ENCODE data around the gene SRP68.

Gene SRP68

DNA sequence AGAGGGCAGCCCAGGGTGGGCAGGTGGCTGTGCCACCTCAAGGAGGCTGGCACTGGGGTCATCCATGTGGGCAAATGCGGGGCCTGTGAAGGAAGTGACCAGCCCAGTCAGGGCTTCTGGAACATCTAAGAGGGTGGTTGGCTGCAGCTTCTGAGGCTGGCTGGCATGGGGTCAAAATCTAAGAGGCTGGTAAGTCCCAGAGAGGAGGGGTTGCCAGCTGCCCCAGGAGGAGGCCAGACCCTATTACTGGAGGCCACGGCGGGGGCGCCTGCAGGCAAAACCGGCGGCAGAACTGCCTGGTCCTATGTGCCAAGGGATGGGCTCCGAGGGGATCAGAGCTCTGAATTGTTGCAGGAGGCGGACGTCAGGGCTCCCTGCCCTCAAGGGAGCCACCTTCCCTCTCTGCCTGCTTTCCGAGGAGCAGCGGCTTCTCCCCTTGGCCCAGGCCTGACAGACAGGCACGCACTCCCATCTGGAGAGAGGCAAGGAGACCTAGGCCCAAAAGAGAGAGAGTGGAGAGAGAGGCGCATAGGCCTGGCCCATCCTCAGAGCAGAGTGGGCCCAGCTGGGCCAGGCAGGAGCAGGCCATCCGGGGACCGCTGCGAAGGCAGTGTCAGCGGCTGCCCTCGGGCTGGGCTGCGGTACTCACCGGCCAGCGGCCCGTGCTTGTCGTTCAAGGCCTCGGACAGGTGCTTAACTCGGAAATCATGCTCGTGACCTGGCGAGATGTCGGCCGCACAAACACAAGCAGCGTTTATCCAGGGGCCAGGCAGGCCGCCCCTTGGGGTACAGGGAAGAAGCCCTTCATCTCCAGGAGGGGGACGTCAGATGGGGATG is 17.6 kb upstream of the SRP68 start:
- TF ChIP-seq, protein P1, sequence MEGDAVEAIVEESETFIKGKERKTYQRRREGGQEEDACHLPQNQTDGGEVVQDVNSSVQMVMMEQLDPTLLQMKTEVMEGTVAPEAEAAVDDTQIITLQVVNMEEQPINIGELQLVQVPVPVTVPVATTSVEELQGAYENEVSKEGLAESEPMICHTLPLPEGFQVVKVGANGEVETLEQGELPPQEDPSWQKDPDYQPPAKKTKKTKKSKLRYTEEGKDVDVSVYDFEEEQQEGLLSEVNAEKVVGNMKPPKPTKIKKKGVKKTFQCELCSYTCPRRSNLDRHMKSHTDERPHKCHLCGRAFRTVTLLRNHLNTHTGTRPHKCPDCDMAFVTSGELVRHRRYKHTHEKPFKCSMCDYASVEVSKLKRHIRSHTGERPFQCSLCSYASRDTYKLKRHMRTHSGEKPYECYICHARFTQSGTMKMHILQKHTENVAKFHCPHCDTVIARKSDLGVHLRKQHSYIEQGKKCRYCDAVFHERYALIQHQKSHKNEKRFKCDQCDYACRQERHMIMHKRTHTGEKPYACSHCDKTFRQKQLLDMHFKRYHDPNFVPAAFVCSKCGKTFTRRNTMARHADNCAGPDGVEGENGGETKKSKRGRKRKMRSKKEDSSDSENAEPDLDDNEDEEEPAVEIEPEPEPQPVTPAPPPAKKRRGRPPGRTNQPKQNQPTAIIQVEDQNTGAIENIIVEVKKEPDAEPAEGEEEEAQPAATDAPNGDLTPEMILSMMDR (IDR thresholded peaks at IDR 0.05; ENCODE audit: low read depth, low read length, missing control alignments) = no peak
- no peak overlapping the region for H3K4me3 ChIP-seq (replicated peaks; ENCODE audit: low read depth, low read length)
- DNase-seq (ENCODE audit: extremely low read depth, low read depth) = no peak

- no peak overlapping the region for H3K4me3 ChIP-seq (replicated peaks; ENCODE audit: low read depth, low read length)
- TF ChIP-seq, protein P1 (IDR thresholded peaks at IDR 0.05; ENCODE audit: low read depth, low read length, missing control alignments) = no peak
- no peak for DNase-seq (ENCODE audit: extremely low read depth, low read depth)
These were observed 16.7 kb upstream of the SRP68 start for GRCh38 chr17:76088868-76089576.

- H3K4me3 ChIP-seq (replicated peaks; ENCODE audit: low read depth, low read length) = no peak overlapping the region
- TF ChIP-seq, protein P1 (IDR thresholded peaks at IDR 0.05; ENCODE audit: low read depth, low read length, missing control alignments) = no peak
- DNase-seq (ENCODE audit: extremely low read depth, low read depth) = no peak
These were observed 15.9 kb upstream of the SRP68 start for GRCh38 chr17:76088041-76088867.

GRCh38 chr17:76087531-76087930 is 15.2 kb upstream of the SRP68 start:
- TF ChIP-seq, protein P1 (IDR thresholded peaks at IDR 0.05; ENCODE audit: low read depth, low read length, missing control alignments) = no peak
- no peak for DNase-seq (ENCODE audit: extremely low read depth, low read depth)
- no peak overlapping the region for H3K4me3 ChIP-seq (replicated peaks; ENCODE audit: low read depth, low read length)

DNA sequence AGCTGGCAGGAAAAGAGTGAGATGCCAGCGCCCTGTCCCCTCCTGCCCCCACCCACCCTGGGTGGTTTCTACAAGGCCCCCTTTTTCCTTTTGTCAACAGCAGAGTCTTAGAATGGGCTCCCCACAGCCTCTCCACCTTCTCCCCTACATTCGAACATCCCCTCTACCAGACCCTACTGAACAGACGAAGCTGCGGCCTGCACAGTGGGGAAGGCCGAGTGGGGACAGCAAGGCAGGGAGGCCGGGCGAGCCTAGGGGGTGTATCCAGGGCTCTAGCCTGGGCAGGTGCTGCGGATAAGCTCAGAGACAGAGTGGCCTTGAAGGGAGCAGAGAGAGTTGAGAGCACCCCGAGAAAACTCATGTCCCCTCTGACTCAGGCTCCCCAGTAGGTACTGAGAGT is 14.1 kb upstream of the SRP68 start:
- no peak overlapping the region for H3K4me3 ChIP-seq (replicated peaks; ENCODE audit: low read depth, low read length)
- TF ChIP-seq, protein P1 (IDR thresholded peaks at IDR 0.05; ENCODE audit: low read depth, low read length, missing control alignments) = no peak
- DNase-seq (ENCODE audit: extremely low read depth, low read depth) = no peak

DNA sequence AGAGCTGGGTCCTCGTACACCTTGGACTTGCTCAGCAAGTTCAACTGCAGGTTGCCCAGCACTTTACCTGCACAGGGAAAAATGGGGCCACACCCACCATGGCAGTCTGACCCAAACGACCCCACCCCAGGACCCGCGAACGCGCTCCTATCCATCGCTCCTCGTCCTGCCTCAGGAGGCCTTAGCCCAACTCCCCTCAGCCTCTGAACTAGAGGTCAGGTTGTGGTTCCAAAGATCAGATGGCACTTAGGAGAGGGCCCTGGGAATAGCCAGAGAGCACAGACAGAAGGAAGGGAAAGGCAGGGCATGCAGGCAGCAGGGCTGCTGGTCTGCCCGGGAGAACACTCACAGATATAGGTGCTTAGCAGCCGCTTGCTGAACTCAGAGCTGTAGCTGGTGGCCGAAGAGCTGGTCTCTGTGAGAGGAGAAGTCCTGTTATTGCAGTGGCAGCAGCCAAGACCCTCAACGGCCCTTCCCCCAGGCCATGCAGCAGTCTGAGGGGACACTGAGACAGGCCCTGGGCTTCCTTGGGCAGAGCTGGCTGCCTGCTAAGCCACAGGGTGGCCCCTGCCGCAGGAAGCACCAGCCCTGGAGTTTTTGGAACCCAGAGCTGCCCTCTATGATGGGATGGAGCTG is 13.5 kb upstream of the SRP68 start:
- H3K4me3 ChIP-seq (replicated peaks; ENCODE audit: low read depth, low read length) = no peak overlapping the region
- DNase-seq (ENCODE audit: extremely low read depth, low read depth) = no peak
- TF ChIP-seq, protein P1 (IDR thresholded peaks at IDR 0.05; ENCODE audit: low read depth, low read length, missing control alignments) = no peak
